ENCODE results near the gene STX11.

Gene STX11

GRCh38 chr6:144153260-144153659, 2.9 kb downstream of the STX11 start:
- TF ChIP-seq CTCF (conservative IDR thresholded peaks at IDR 0.05; ENCODE audit: low read depth): no peak
- no peak for DNase-seq (ENCODE audit: low spot score)
- POLR2A ChIA-PET (ENCODE audit: low non-redundant PET): no interaction called here

DNA sequence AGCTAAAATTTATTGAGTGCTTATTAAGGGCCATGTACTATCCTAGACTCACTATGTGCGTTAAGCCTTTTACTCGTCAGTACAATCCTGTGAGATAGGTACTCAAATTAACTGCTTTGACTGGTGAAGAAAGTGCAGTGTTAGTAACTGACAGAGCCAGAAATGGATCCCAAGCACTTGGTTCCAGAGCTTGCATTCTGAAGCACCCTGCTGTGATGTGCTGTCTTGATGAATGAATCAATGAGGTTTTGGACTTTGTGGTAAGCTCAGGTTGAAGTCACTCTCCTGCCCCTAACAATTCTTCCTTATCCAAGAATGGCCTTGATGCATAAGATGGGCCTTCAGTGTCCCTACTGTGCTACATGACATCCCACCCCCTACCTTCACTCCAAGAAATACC, 3.7 kb downstream of the STX11 start:
- ChIA-PET CTCF (interaction anchor here (0.6 kb wide), 1 partner anchor 10 kb away, joined by 3 read pairs; no protein-coding TSS in a partner anchor), POLR2A (ENCODE audit: low non-redundant PET) (no interaction called here)
- no peak for DNase-seq (ENCODE audit: low spot score)
- no peak overlapping the region for H3K27ac ChIP-seq
- TF ChIP-seq CTCF (conservative IDR thresholded peaks at IDR 0.05; ENCODE audit: low read depth): no peak

More at GRCh38 chr6:144153260-144153659, 2.9 kb downstream of the STX11 start:
- H3K27ac ChIP-seq: no peak overlapping the region
- CTCF ChIA-PET: interaction anchor here (0.6 kb wide), 1 partner anchor 10 kb away, joined by 3 read pairs; no protein-coding TSS in a partner anchor

DNA sequence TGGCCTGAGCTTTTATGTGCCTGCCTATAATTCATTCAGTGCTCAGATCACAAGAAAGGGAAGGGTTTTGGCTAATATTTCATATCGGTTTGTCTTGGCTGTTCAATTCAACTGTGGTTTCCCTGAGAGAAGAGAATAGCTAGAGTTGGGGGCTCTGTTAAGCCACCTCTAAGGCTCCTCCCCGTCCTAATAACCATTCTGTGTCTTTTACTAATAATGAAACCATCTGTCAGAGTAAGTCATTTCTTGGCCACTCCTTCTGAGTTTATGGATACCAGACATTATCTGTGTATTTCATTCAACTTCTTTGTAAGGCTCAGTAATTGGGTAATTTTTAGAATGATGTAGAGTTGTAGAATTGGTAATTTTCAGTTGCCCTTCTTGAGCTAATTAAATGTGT, 5.2 kb downstream of the STX11 start:
- POLR2A ChIA-PET (ENCODE audit: low non-redundant PET): no interaction called here
- no peak overlapping the region for H3K27ac ChIP-seq
- no peak for DNase-seq (ENCODE audit: low spot score)
- no peak for TF ChIP-seq CTCF (conservative IDR thresholded peaks at IDR 0.05; ENCODE audit: low read depth)
- CTCF ChIA-PET: no interaction called here

DNA sequence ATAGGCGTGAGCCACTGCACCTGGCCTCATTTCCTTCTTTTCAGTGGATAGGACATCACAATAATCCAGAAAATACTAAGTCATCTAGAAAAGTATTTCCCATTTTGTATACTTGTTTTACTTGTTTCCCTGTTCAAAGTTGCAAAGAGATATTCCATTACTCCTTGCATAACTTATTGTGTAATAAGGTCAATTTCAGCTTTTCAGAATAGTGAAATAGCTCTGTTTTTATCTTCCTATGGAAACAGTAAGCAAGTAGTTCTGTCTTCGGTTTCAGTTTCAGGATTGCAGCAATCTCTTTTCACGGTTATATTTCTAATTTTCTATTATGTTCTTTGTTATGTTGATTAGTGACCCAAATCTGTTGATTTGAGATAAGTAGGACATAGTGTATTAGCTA, 6.0 kb downstream of the STX11 start:
- CTCF ChIA-PET: no interaction called here
- H3K27ac ChIP-seq: no peak overlapping the region
- no peak for DNase-seq (ENCODE audit: low spot score)
- no peak for TF ChIP-seq CTCF (conservative IDR thresholded peaks at IDR 0.05; ENCODE audit: low read depth)
- POLR2A ChIA-PET (ENCODE audit: low non-redundant PET): no interaction called here

- ChIA-PET POLR2A (ENCODE audit: low non-redundant PET) (no interaction called here), CTCF (no interaction called here)
- DNase-seq (ENCODE audit: low spot score): no peak
- TF ChIP-seq CTCF (conservative IDR thresholded peaks at IDR 0.05; ENCODE audit: low read depth): no peak
- H3K27ac ChIP-seq: no peak overlapping the region
These were observed 6.7 kb downstream of the STX11 start for GRCh38 chr6:144156991-144157390.

- POLR2A ChIA-PET (ENCODE audit: low non-redundant PET): no interaction called here
- peak; percentile 41 for DNase-seq (ENCODE audit: low spot score)
- CTCF ChIA-PET: no interaction called here
- TF ChIP-seq CTCF (conservative IDR thresholded peaks at IDR 0.05; ENCODE audit: low read depth): no peak
- H3K27ac ChIP-seq: no peak overlapping the region
These were observed 7.8 kb downstream of the STX11 start for GRCh38 chr6:144158133-144158532.

DNA sequence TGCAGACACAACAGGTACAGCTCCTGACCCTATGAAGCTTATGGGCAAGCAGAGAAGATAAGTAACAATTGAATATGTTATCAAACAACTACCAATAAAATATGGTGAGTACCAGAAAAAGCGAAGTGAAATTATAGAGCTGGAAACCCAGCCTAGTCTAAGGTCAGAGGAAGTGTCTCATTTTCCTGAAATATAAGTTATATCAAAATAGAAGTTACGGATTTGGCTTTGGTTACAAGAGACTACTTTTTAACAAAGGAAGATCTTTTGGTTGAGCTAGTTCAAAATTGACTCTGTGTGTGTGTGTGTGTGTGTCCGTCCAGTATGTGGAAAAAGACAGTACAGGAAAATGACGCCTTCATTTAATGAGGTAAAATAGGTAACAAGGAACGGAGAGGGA, 8.9 kb downstream of the STX11 start:
- CTCF ChIA-PET: no interaction called here

More for the DNA sequence above, 8.9 kb downstream of the STX11 start:
- no peak for TF ChIP-seq CTCF (conservative IDR thresholded peaks at IDR 0.05; ENCODE audit: low read depth)
- H3K27ac ChIP-seq: no peak overlapping the region
- no peak for DNase-seq (ENCODE audit: low spot score)
- POLR2A ChIA-PET (ENCODE audit: low non-redundant PET): no interaction called here

All from RWPE1 (cell line).